HepG2 (cell line): Measurements from ENCODE around the gene ROBO3. TPM values are rescaled to one million over a fixed set of nuclear protein-coding genes. Genes with fewer than 3 reads are reported as not detected.

Experiments used
- ATAC-seq: fragments of 200-7000 bp; cut with Tn5 transposase; 3 replicates; pipeline ENCODE4 v1.9.1; 2020; ENCODE audit warnings: mild to moderate bottlenecking, moderate library complexity
- BruUV-seq: library from RNA; stranded (reverse); fragments of 400-500 nt; replicated peaks from 2 replicates; lab custom pipeline; 2021; lab: Mats Ljungman, UMichigan
- CTCF ChIA-PET: fragments of 300-600 bp; formaldehyde crosslinking; extraction: SDS; loops from one replicate; lab custom pipeline; 2021; ENCODE audit warnings: low total read pairs, inconsistent platforms, low intra/inter-chr PET ratio; lab: Yijun Ruan, JAX
- POLR2A ChIA-PET: fragments of 350-600 bp; sonication (Branson Sonifier 250); formaldehyde crosslinking; loops from one replicate; lab custom pipeline; 2020; ENCODE audit warnings: antibody characterized with exemption, inconsistent platforms; lab: Yijun Ruan, JAX
- DNase-seq: peaks from one replicate; pipeline ENCODE4 v3.0.0-alpha.2; 2015; ENCODE audit warnings: low spot score
- FAIRE-seq: peaks from 3 replicates; lab custom pipeline; 2011; peaks lifted over from hg19 to GRCh38; lab: Jason Lieb, UNC
- H2AFZ ChIP-seq: one replicate; pipeline ENCODE4 v1.6.1; 2011; ENCODE audit warnings: low read length, inconsistent platforms
- H3K27ac ChIP-seq: fragments of 300-600 bp; 3 replicates; pipeline ENCODE4 v1.8.0; 2011; ENCODE audit warnings: mixed run types, mild to moderate bottlenecking, mixed read lengths, low read length, inconsistent platforms; ENCODE audit not compliant: insufficient read depth; ENCODE audit errors: extremely low read length
- H3K27me3 ChIP-seq, 2 experiments: fragments of 200-600 bp in 1 of 2; 2 replicates in 1 of 2; 3 replicates in 1 of 2; pipeline versions ENCODE4 v1.6.0 to v1.8.0; 2011; ENCODE audit warnings: low read length in 2 of 2, mild to moderate bottlenecking in 2 of 2, moderate library complexity in 2 of 2, inconsistent platforms in 1 of 2; ENCODE audit not compliant: insufficient read depth in 2 of 2, control insufficient read depth in 1 of 2
- H3K36me3 ChIP-seq, 2 experiments: fragments of 200-600 bp in 1 of 2; replicated peaks in 1 of 2; 2 replicates in 1 of 2; 3 replicates in 1 of 2; pipeline versions ENCODE4 v1.5.1 to v1.8.0; 2011; ENCODE audit warnings: low read length in 2 of 2, inconsistent platforms in 1 of 2; ENCODE audit not compliant: insufficient read depth in 2 of 2, control insufficient read depth in 1 of 2
- H3K4me1 ChIP-seq: 2 replicates; pipeline ENCODE4 v1.5.1; 2012; ENCODE audit warnings: low read length, inconsistent platforms; ENCODE audit not compliant: insufficient read depth
- H3K4me2 ChIP-seq: 2 replicates; pipeline ENCODE4 v1.6.0; 2011; ENCODE audit warnings: low read depth, low read length, inconsistent platforms
- H3K4me3 ChIP-seq, 3 experiments: fragments of 200-600 bp in 1 of 3; sonication (generic), shearing (Covaris generic) in 1 of 3; replicated peaks in 1 of 3; 2 replicates each; pipeline ENCODE4 v1.5.1; 2011 to 2016; ENCODE audit warnings: low read length in 3 of 3, inconsistent platforms in 2 of 3, low read depth in 2 of 3, mild to moderate bottlenecking in 2 of 3, control low read depth in 1 of 3, mixed read lengths in 1 of 3; ENCODE audit not compliant: insufficient read depth in 1 of 3
- H3K79me2 ChIP-seq: one replicate; pipeline ENCODE4 v1.6.1; 2011; ENCODE audit warnings: low read length, inconsistent platforms; ENCODE audit not compliant: insufficient read depth
- H3K9ac ChIP-seq: 2 replicates; pipeline ENCODE4 v1.6.0; 2011; ENCODE audit warnings: mild to moderate bottlenecking, low read depth, low read length, inconsistent platforms; ENCODE audit not compliant: insufficient read depth
- H3K9me3 ChIP-seq: 2 replicates; pipeline ENCODE4 v1.5.1; 2012; ENCODE audit warnings: mild to moderate bottlenecking, low read length
- H4K20me1 ChIP-seq: 2 replicates; pipeline ENCODE4 v1.6.0; 2011; ENCODE audit warnings: inconsistent platforms, mild to moderate bottlenecking, low read length, moderate library complexity; ENCODE audit not compliant: insufficient read depth
- IRX3 ChIP-seq: sonication (generic); formaldehyde crosslinking; IDR thresholded peaks from 2 replicates; pipeline ENCODE4 v1.8.1; 2023; ENCODE audit warnings: mild to moderate bottlenecking, low read depth, missing genetic modification reagents, borderline replicate concordance
- MIER2 ChIP-seq: IDR thresholded peaks from 2 replicates; pipeline ENCODE4 v1.6.1; 2016; ENCODE audit warnings: missing biosample characterization, missing genetic modification reagents
- PATZ1 ChIP-seq: sonication (generic); formaldehyde crosslinking; IDR thresholded peaks from 2 replicates; pipeline ENCODE4 v1.4.0; 2020; ENCODE audit warnings: missing genetic modification reagents
- REST ChIP-seq, 2 experiments: IDR thresholded peaks; 2 replicates each; pipeline ENCODE4 v1.6.1; 2011 to 2012; ENCODE audit warnings: low read length in 2 of 2, borderline replicate concordance in 1 of 2, low read depth in 1 of 2, mild to moderate bottlenecking in 1 of 2, moderate library complexity in 1 of 2
- SKI ChIP-seq: fragments of 450-650 bp; IDR thresholded peaks from one replicate; pipeline ENCODE4 v1.6.1; 2018; ENCODE audit warnings: mild to moderate bottlenecking; ENCODE audit not compliant: partially characterized antibody
- TAF1 ChIP-seq: sonication (generic); formaldehyde crosslinking; IDR thresholded peaks from 2 replicates; pipeline ENCODE4 v1.4.0; 2020; ENCODE audit warnings: missing genetic modification reagents
- USF2 ChIP-seq, 2 experiments: sonication (generic) in 1 of 2; formaldehyde crosslinking in 1 of 2; IDR thresholded peaks; 2 replicates each; pipeline versions ENCODE4 v1.5.1 to v1.6.1; 2011 to 2020; ENCODE audit warnings: borderline replicate concordance in 1 of 2, low read depth in 1 of 2, low read length in 1 of 2, mild to moderate bottlenecking in 1 of 2, missing genetic modification reagents in 1 of 2, moderate library complexity in 1 of 2
- ZNF317 ChIP-seq: sonication (generic); formaldehyde crosslinking; IDR thresholded peaks from 2 replicates; pipeline ENCODE4 v1.5.0; 2020; ENCODE audit warnings: mild to moderate bottlenecking, missing genetic modification reagents
- WGBS: methylation state at CpG from one replicate; pipeline ENCODE4 v1.1.6; 2017; ENCODE audit warnings: low lambda C conversion rate; 5-methylcytosine and 5-hydroxymethylcytosine counted together
- in situ Hi-C: cut with HindIII; loops from 2 replicates; pipeline ENCODE4 v1.10.0; 2017; ENCODE audit warnings: low pct_unique_long_range_greater_than_20kb; ENCODE audit not compliant: extremely low pct_ligation_motif_present
- intact Hi-C: fragments of 100-400 bp; cut with micrococcal nuclease; formaldehyde crosslinking; loops from one replicate; pipeline ENCODE4 v1.10.0; 2022; ENCODE audit not compliant: unreplicated experiment
- polyA plus RNA-seq, 8 experiments: library from polyadenylated mRNA; depleted of rRNA in 3 of 8; stranded (reverse) in 7 of 8; unstranded in 1 of 8; fragments of >200 nt; fragmentation: Illumina TruSeq in 4 of 8; extraction: Trizol in 4 of 8; gene quantifications; 2 replicates each; pipeline versions ENCODE4 v1.2.1 to v1.2.3, GENCODE V29; 2011 to 2016; ENCODE audit warnings: low read depth in 4 of 8, missing spikeins in 1 of 8, mixed read lengths in 1 of 8; ENCODE audit not compliant: insufficient read depth in 1 of 8
- total RNA-seq, 5 experiments: library from RNA; depleted of rRNA; stranded (reverse); fragments of >200 nt; fragmentation: Illumina TruSeq; extraction: Trizol; gene quantifications; 2 replicates each; pipeline ENCODE4 v1.2.3, GENCODE V29; 2016; ENCODE audit warnings: low read depth in 1 of 5

The ROBO3 gene
- total and polyA plus RNA-seq, 2 of the 13 experiments (the other 11 are each of a cell fraction or from before 2014, with no cell fraction given) = 0.07 to 2.4 TPM

- TF ChIP-seq ZNF317 (CRISPR knock-in tag) (0 out of 2 replicates have a peak, but pooled peaks have one; percentile 43), USF2 (IDR thresholded peaks at IDR 0.05; ENCODE audit: low read depth, low read length) (peak; percentile 68), USF2 (CRISPR knock-in tag; IDR thresholded peaks at IDR 0.05; ENCODE audit: borderline replicate concordance) (peak; percentile 42; the same call in 1 of the 2 replicates)
- TF ChIP-seq, all 625 proteins: peak for 9
These were observed 2.0 kb upstream of the ROBO3 start (continued) for GRCh38 chr11:124863137-124863825.

GRCh38 chr11:124863826-124864165 lies 1.4 kb upstream of the ROBO3 start:
- no peak for DNase-seq
- ATAC-seq = no peak
- WGBS = 0% methylated on average over 6 of the region's 9 CpGs
- ChIA-PET CTCF (no interaction called here), POLR2A (no interaction called here)
- Histone ChIP-seq H3K27ac (no peak overlapping the region), H3K79me2 (no peaks in the 10 kb centered on the region), H2AFZ (no peak overlapping the region), H3K4me2 (no peak overlapping the region), H3K9ac (no peak overlapping the region), H3K36me3 (no peaks in the 10 kb centered on the region), H4K20me1 (no peaks in the 10 kb centered on the region), H3K9me3 (no peaks in the 10 kb centered on the region), H3K4me1 (peaks cover 31% of the 10 kb centered on the region), H3K4me3 (no peak overlapping the region), H3K27me3 (peaks cover 15 to 68% of the 10 kb centered on the region in 2 experiments; a peak in 4 of 5 replicates)
- no TSS peak for BruUV-seq
- intact Hi-C loops = no loop called here
- in situ Hi-C loops = loop anchor here (10.0 kb wide), 3 partner anchors 189 to 459 kb away; partner anchors contain the start of genes SIAE and SPA17
- no peak for TF ChIP-seq IRX3
- no peak for TF ChIP-seq TAF1 (CRISPR knock-in tag)
- 0 out of 2 replicates have a peak, but pooled peaks have one; percentile 9 for TF ChIP-seq PATZ1 (CRISPR knock-in tag)
- TF ChIP-seq SKI = no peak
- TF ChIP-seq MIER2 = peak; percentile 72
- TF ChIP-seq REST (IDR thresholded peaks at IDR 0.05; ENCODE audit: borderline replicate concordance in 1 of 2, low read depth in 1 of 2, low read length in 2 of 2) = peak; percentile 58 to 89
- no peak for FAIRE-seq
